Esophagus muscularis mucosa (tissue), 4 donors: ENCODE data around the gene LRP10.

Source experiments
- EP300 ChIP-seq: sonication (generic); formaldehyde crosslinking; IDR thresholded peaks from one replicate; pipeline ENCODE4 v1.6.1; 2017; ENCODE audit warnings: antibody characterized with exemption
- POLR2A ChIP-seq: fragments of 450-650 bp; IDR thresholded peaks from one replicate; pipeline ENCODE4 v1.6.1; 2017; ENCODE audit warnings: antibody characterized with exemption, moderate library complexity, mild to moderate bottlenecking, low read depth
- POLR2AphosphoS5 ChIP-seq, 2 donors: sonication (generic); formaldehyde crosslinking; IDR thresholded peaks; one replicate each; pipeline ENCODE4 v1.6.1; 2017; ENCODE audit warnings: antibody characterized with exemption in 2 of 2
- TF ChIP-seq, protein P1 (sequence below), 3 experiments: fragments of 200-600 bp in 2 of 3; fragments of 450-650 bp in 1 of 3; sonication (generic) in 2 of 3; IDR thresholded peaks; one replicate each; pipeline ENCODE4 v1.5.1; 2017 to 2019; ENCODE audit warnings: antibody characterized with exemption in 3 of 3, mild to moderate bottlenecking in 2 of 3, moderate library complexity in 1 of 3

DNA sequence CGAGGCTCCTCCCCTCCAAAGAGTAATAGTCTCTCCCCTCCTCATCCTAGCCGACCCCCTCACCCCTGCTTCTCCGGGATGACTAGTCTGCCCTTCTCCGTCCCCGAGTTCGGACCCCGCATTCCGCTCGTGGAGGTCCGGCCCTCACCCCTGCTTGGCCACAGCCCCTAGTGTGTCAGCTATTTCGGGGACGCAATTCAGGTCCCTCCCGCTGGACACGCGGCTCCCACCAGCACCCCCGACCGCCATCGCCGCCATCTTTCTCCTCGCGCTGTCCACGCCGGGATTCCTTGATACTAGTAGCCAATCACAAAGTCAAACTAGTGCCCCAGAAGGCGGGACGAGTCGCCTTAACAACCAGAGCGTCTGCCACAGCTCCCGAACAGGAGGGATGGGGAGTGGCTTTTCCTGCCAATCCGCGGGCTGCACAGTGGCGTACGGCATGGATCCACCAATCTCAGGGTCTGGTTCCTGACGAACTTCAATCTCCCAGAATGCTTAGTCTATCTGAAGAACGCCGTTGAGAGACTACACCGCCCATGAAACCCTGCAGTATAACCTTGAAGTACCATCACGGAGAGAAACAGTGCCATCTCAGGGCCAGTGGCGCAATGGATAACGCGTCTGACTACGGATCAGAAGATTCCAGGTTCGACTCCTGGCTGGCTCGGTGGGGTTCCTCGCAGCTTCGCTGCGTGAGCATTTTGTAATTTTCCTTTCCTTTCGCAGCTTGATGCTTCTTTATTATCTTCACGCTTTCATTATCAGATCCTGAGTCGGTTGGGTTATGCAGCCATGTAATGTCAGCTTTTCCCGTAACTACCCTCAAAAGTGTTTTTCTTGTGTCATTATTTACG is 57.8 kb downstream of the LRP10 start, which contains the start of gene PRMT5:
- TF ChIP-seq, protein P1, sequence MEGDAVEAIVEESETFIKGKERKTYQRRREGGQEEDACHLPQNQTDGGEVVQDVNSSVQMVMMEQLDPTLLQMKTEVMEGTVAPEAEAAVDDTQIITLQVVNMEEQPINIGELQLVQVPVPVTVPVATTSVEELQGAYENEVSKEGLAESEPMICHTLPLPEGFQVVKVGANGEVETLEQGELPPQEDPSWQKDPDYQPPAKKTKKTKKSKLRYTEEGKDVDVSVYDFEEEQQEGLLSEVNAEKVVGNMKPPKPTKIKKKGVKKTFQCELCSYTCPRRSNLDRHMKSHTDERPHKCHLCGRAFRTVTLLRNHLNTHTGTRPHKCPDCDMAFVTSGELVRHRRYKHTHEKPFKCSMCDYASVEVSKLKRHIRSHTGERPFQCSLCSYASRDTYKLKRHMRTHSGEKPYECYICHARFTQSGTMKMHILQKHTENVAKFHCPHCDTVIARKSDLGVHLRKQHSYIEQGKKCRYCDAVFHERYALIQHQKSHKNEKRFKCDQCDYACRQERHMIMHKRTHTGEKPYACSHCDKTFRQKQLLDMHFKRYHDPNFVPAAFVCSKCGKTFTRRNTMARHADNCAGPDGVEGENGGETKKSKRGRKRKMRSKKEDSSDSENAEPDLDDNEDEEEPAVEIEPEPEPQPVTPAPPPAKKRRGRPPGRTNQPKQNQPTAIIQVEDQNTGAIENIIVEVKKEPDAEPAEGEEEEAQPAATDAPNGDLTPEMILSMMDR (IDR thresholded peaks at IDR 0.05) = no peak
- TF ChIP-seq POLR2A = peak; percentile 63
- no peak for TF ChIP-seq EP300
- TF ChIP-seq POLR2AphosphoS5 (IDR thresholded peaks at IDR 0.05) = peak; percentile 86 to 89
